Measurements from ENCODE around the gene EFHC1.

EFHC1 gene

GRCh38 chr6:52564856-52565255 lies 144.7 kb downstream of the EFHC1 start:
- H3K4me1 ChIP-seq (ENCODE audit: control insufficient read depth, insufficient read depth, low read length) = peaks cover 68% of the 10 kb centered on the region
- H3K9me3 ChIP-seq (ENCODE audit: control insufficient read depth, low read length) = no peaks in the 10 kb centered on the region
- no peak overlapping the region for H3K4me3 ChIP-seq (ENCODE audit: low read length)
- no peaks in the 10 kb centered on the region for H3K27me3 ChIP-seq (replicated peaks; ENCODE audit: control insufficient read depth, insufficient read depth, low read length)
- no peak for DNase-seq (ENCODE audit: low read depth)
- H3K9ac ChIP-seq (ENCODE audit: low read length) = no peak overlapping the region
- H3K36me3 ChIP-seq (ENCODE audit: control insufficient read depth, insufficient read depth, low read length, severe bottlenecking) = peaks cover 7% of the 10 kb centered on the region

- no peaks in the 10 kb centered on the region for H3K27me3 ChIP-seq (replicated peaks; ENCODE audit: control insufficient read depth, insufficient read depth, low read length)
- no peaks in the 10 kb centered on the region for H3K9me3 ChIP-seq (ENCODE audit: control insufficient read depth, low read length)
- H3K36me3 ChIP-seq (ENCODE audit: control insufficient read depth, insufficient read depth, low read length, severe bottlenecking) = peaks cover 7% of the 10 kb centered on the region
- H3K9ac ChIP-seq (ENCODE audit: low read length) = peak overlapping the region; percentile 63
- no peak for DNase-seq (ENCODE audit: low read depth)
- peak overlapping the region; percentile 8 for H3K4me3 ChIP-seq (ENCODE audit: low read length)
- H3K4me1 ChIP-seq (ENCODE audit: control insufficient read depth, insufficient read depth, low read length) = peaks cover 67% of the 10 kb centered on the region
Observed at GRCh38 chr6:52566201-52566600, 146.1 kb downstream of the EFHC1 start.

GRCh38 chr6:52566853-52567279 lies 146.7 kb downstream of the EFHC1 start:
- peak; percentile 84 for DNase-seq (ENCODE audit: low read depth)
- H3K9ac ChIP-seq (ENCODE audit: low read length) = peak overlapping the region; percentile 61
- no peaks in the 10 kb centered on the region for H3K27me3 ChIP-seq (replicated peaks; ENCODE audit: control insufficient read depth, insufficient read depth, low read length)
- peaks cover 7% of the 10 kb centered on the region for H3K36me3 ChIP-seq (ENCODE audit: control insufficient read depth, insufficient read depth, low read length, severe bottlenecking)
- no peaks in the 10 kb centered on the region for H3K9me3 ChIP-seq (ENCODE audit: control insufficient read depth, low read length)
- peaks cover 74% of the 10 kb centered on the region for H3K4me1 ChIP-seq (ENCODE audit: control insufficient read depth, insufficient read depth, low read length)
- peak overlapping the region; percentile 8 for H3K4me3 ChIP-seq (ENCODE audit: low read length)

GRCh38 chr6:52568320-52568719 lies 148.2 kb downstream of the EFHC1 start:
- H3K4me3 ChIP-seq (ENCODE audit: low read length) = peak overlapping the region; percentile 22
- no peak for DNase-seq (ENCODE audit: low read depth)
- H3K36me3 ChIP-seq (ENCODE audit: control insufficient read depth, insufficient read depth, low read length, severe bottlenecking) = peaks cover 9% of the 10 kb centered on the region
- H3K4me1 ChIP-seq (ENCODE audit: control insufficient read depth, insufficient read depth, low read length) = peaks cover 79% of the 10 kb centered on the region
- peak overlapping the region; percentile 61 for H3K9ac ChIP-seq (ENCODE audit: low read length)
- H3K27me3 ChIP-seq (replicated peaks; ENCODE audit: control insufficient read depth, insufficient read depth, low read length) = no peaks in the 10 kb centered on the region
- H3K9me3 ChIP-seq (ENCODE audit: control insufficient read depth, low read length) = no peaks in the 10 kb centered on the region

GRCh38 chr6:52570291-52570700 lies 150.2 kb downstream of the EFHC1 start:
- H3K9me3 ChIP-seq (ENCODE audit: control insufficient read depth, low read length) = no peaks in the 10 kb centered on the region

GRCh38 chr6:52571099-52571755 lies 151.1 kb downstream of the EFHC1 start:
- H3K4me3 ChIP-seq (ENCODE audit: low read length) = peak overlapping the region; percentile 55
- no peaks in the 10 kb centered on the region for H3K9me3 ChIP-seq (ENCODE audit: control insufficient read depth, low read length)
- H3K36me3 ChIP-seq (ENCODE audit: control insufficient read depth, insufficient read depth, low read length, severe bottlenecking) = peaks cover 6% of the 10 kb centered on the region
- H3K27me3 ChIP-seq (replicated peaks; ENCODE audit: control insufficient read depth, insufficient read depth, low read length) = no peaks in the 10 kb centered on the region
- peaks cover 91% of the 10 kb centered on the region for H3K4me1 ChIP-seq (ENCODE audit: control insufficient read depth, insufficient read depth, low read length)
- no peak for DNase-seq (ENCODE audit: low read depth)
- peak overlapping the region; percentile 63 for H3K9ac ChIP-seq (ENCODE audit: low read length)

More at GRCh38 chr6:52570291-52570700, 150.2 kb downstream of the EFHC1 start:
- no peak for DNase-seq (ENCODE audit: low read depth)
- H3K9ac ChIP-seq (ENCODE audit: low read length) = peak overlapping the region; percentile 56
- H3K27me3 ChIP-seq (replicated peaks; ENCODE audit: control insufficient read depth, insufficient read depth, low read length) = no peaks in the 10 kb centered on the region
- H3K36me3 ChIP-seq (ENCODE audit: control insufficient read depth, insufficient read depth, low read length, severe bottlenecking) = peaks cover 6% of the 10 kb centered on the region
- peaks cover 93% of the 10 kb centered on the region for H3K4me1 ChIP-seq (ENCODE audit: control insufficient read depth, insufficient read depth, low read length)
- H3K4me3 ChIP-seq (ENCODE audit: low read length) = peak overlapping the region; percentile 57

GRCh38 chr6:52572536-52572935 lies 152.4 kb downstream of the EFHC1 start:
- peak overlapping the region; percentile 90 for H3K4me3 ChIP-seq (ENCODE audit: low read length)
- H3K36me3 ChIP-seq (ENCODE audit: control insufficient read depth, insufficient read depth, low read length, severe bottlenecking) = peaks cover 6% of the 10 kb centered on the region
- no peak for DNase-seq (ENCODE audit: low read depth)
- H3K9ac ChIP-seq (ENCODE audit: low read length) = peak overlapping the region; percentile 97
- no peaks in the 10 kb centered on the region for H3K9me3 ChIP-seq (ENCODE audit: control insufficient read depth, low read length)
- H3K27me3 ChIP-seq (replicated peaks; ENCODE audit: control insufficient read depth, insufficient read depth, low read length) = no peaks in the 10 kb centered on the region
- H3K4me1 ChIP-seq (ENCODE audit: control insufficient read depth, insufficient read depth, low read length) = peaks cover 81% of the 10 kb centered on the region

GRCh38 chr6:52573295-52573694 lies 153.2 kb downstream of the EFHC1 start:
- Histone ChIP-seq H3K4me3 (ENCODE audit: low read length) (peak overlapping the region; percentile 90), H3K9ac (ENCODE audit: low read length) (peak overlapping the region; percentile 97), H3K9me3 (ENCODE audit: control insufficient read depth, low read length) (no peaks in the 10 kb centered on the region), H3K36me3 (ENCODE audit: control insufficient read depth, insufficient read depth, low read length, severe bottlenecking) (peaks cover 6% of the 10 kb centered on the region), H3K27me3 (replicated peaks; ENCODE audit: control insufficient read depth, insufficient read depth, low read length) (no peaks in the 10 kb centered on the region), H3K4me1 (ENCODE audit: control insufficient read depth, insufficient read depth, low read length) (peaks cover 81% of the 10 kb centered on the region)
- peak; percentile 59 for DNase-seq (ENCODE audit: low read depth)
